GM19043 (cell line): ENCODE data around the gene KRTAP2-3.
"Not testable (repeated sequence)": the region's sequence is repeated elsewhere in the genome, so short reads cannot be mapped to it uniquely, and the experiment has no call there.

Source experiments
- ATAC-seq: cut with Tn5 transposase; IDR thresholded peaks from one replicate; pipeline ENCODE4 v1.9.1; 2021; ENCODE audit warnings: low read depth; ENCODE audit not compliant: unreplicated experiment

KRTAP2-3 gene

DNA sequence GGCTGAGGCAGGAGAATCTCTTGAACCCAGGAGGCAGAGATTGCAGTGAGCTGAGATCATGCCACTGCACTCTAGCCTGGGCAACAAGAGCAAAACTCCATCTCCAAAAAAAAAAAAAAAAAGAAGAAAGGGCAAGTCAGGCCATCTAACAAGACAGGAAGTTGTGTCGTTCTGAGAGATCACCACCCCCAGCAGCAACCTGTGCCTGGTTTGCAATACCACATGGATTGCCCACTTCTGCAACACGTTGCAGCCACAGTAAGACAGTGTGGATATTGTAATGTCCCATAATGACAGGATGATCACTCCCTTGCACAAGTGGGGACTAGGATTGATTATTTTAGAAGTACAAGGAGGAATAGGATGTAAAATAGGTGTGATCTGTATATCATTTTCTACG is 9.1 kb upstream of the KRTAP2-3 start:
- ATAC-seq, result no peak

DNA sequence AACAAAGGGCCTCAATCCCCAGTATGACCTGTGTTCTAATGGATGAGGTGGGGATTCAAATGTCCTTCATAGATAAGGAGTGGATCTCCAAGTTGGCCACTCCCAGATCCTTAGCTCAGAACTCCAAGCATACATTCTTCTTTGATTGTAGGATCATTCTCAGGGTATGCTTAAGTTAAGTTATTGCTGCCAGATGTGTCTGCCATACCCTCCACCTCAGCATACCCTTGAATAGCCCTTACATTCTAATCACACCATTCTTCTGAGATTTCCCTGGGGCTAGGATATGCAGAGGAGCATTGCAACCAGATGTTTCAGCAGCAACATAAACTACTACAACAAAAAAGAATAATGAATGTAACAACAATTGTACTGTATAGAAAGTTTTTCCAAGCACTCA is 7.4 kb upstream of the KRTAP2-3 start:
- ATAC-seq, result no peak

DNA sequence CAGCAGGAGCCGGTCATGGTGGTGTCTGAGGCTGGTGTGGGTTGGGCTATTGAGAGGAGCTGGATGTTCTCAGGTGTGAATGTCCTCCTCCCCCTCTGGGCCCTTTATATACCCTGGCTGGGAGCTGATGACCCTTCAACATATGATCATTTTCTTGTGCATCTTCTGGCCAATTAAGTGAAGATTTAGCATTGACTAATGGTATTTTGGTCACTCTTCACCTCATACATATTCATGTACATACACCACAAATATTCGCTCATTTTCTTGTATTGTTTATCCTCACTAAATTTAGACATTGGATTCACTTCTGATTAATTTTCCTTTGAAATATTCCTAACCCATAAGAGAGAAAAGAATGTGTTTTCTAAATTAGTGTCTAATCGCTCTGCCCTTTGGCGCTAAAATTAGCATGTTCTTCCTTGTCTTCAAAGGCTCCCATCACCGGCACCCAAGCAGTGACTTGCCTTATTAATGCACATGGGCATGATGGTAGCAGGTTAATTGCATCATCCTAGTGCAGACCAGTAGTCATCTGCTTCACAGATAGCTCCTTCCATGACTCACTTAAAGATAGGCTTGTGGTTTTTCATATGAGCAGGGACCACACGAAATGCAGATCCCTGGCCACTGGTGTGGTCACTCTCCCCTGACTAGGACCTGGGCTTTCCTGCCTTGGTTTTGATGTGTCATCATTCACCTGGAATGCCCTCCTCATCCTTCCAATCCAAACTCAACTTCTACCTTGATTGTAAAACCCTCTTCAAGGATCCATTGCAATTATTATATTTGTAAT is 6.1 kb upstream of the KRTAP2-3 start, which contains the start of gene KRTAP2-4:
Gene KRTAP2-4 (minus strand): TSS at position 51 of the 796 bp plus-strand sequence. CDS start 34 bp downstream, at position 17.
- ATAC-seq, result no peak

DNA sequence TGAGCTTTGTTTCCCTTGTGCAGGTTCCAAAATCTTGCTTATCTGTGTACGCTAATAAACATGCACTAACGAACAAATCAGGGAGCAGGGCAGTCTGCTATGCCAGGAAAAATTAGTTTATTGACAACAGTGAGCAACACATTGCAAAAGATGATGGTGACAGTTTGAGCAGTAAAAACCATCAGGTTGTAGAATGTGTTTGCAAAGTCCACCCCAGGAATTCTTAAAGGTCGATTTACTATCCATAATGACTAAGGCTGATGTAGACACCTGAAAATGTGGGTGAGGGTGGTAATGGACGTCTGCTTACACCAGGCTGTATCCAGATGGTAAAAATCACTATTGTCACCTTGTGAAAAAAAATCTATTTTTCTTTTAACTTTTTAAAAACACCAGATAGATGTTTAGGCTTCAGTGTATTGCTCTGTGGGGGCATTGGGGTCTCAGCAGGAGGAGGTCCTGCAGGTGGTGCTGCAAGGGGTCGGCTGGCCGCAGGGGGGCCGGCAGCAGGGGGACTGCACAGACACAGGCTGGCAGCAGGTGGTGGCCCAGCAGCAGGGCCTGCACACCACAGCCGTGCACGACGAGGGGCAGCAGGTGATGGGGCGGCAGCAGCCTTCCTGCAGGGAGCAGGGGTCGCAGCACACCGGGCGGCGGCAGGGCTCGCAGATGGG is 5.2 kb upstream of the KRTAP2-3 start:
- not testable (repeated sequence) for ATAC-seq

DNA sequence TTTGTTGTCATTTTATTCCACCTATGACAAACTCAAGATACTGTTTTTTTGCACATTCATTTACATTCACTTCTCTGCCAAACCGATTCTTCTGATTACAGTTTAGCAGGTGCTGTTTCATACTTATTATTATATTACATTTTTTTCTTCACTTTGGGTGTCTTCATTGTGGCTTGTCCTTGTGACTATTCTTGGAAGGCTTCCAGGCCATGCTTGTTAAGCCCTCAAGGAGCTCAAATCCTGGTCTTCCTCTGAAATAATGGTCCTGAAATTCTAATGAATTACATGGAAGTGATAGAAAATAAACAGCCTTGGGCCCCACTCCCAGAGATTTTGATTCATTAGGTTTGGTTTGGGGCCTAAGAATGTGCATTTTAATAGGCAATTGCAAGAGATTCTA is 4.4 kb upstream of the KRTAP2-3 start:
- ATAC-seq, result no peak

DNA sequence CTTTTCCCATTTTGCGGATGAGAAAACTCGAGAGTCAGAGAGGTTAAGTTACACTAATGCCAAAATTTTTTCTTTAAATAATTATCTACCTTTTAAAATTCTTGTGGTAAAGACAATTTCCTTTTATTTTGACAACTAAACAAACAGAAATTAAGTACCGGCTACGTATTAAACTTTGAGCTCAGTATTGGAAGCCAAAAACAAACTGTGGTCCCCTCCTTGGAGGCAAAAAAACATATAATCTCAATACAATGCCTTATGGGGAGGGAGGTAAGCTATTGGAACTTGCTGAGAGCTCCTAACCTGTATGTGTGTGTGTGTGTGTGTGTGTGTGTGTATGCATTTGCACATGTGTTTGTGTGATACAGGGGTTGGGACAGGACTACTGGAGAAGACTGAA is 3.5 kb upstream of the KRTAP2-3 start:
- ATAC-seq, result no peak

DNA sequence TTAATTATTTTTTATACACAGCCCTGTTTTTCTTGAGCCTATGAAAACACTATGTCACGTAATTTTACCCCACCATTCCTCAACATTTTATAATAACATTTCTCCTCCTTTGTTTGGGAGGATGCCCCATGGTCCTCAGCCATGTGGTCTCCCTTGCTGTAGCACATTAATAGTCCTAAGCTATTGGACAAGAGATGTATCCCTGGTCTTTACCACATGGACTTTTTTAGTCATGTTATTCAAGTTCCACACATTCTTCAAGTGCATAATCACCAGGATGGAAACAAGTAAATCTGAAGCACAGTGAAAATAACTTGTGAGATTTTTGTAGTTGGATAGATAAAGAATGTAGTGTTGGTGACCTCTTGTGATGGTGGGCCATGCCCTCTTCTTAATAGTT is 2.0 kb upstream of the KRTAP2-3 start:
- ATAC-seq, result no peak

DNA sequence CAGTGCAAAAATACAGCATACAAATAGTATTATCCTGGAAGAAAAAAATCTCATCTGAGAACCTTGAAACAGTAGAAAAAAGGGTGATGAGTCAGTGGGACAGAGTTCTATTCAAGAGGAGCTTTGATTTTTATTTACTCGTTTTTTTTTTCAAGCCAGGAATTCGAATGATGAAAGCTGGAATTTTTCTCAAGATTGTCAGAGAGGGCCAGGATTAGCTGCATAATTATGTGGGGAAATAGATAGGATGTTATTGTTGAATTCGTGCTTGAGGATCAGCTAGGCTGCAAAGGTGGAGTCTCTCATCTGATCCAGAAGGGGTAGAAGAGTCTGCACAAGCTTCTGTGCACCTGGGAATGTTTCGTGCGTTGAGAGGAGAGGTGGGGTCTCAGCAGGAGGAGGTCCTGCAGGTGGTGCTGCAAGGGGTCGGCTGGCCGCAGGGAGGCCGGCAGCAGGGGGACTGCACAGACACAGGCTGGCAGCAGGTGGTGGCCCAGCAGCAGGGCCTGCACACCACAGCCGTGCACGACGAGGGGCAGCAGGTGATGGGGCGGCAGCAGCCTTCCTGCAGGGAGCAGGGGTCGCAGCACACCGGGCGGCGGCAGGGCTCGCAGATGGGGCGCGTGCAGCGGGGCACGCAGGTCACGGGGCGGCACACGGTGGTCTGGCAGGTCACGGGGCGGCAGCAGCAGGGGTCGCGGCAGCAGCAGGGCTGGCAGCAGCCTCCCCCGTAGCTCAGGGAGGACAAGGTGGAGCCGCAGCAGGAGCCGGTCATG is 450 bp downstream of the KRTAP2-3 start:
- ATAC-seq, result not testable (repeated sequence)

DNA sequence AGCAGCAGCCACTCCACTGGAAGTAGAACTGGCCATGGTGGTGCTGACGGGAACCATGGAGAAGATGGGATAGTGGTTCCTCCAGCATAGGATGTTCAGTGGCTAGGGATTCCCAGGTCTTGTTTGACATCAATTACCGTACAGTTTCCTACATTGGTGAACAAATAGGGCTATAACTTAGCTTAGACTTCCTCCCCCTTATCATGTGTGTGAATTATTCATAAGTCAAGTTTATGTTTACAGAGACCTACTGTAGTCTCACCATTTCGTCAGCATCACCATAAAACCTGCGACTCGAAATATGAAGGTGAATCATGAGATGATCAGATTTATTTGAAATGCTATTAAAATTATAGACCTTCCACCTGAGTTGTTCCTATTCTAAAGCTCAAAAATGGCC is 1.2 kb downstream of the KRTAP2-3 start:
- ATAC-seq, result no peak

DNA sequence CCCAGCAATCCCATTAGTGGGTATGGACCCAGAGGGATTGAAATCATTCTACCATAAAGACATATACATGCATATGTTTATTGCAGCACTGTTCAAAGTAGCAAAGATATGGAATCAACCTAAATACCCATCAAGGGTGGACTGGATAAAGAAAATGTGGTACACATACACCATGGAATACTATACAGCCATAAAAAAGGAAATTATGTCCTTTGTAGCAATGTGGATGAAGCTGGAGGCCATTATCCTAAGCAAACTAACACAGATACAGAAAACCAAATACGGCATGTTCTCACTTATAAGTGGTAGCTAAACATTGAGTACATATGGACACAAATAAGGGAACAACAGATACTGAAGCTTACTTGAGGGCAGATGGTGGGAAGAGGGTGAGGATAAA is 2.4 kb downstream of the KRTAP2-3 start:
- ATAC-seq, result no peak

DNA sequence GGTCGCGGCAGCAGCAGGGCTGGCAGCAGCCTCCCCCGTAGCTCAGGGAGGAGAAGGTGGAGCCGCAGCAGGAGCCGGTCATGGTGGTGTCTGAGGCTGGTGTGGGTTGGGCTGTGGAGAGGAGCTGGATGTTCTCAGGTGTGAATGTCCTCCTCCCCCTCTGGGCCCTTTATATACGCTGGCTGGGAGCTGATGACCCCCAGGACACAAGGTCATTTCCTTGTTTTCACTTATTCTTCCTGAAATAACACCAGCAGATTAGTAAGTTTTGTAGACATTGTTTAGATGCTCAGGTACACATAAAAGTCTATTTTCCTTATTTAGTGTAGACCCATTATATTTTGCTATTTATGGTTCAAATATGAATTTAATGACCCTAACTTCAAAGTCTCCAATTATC is 4.8 kb downstream of the KRTAP2-3 start, which contains the start of gene KRTAP2-2:
Gene KRTAP2-2 (minus strand): TSS at position 101 of the 400 bp plus-strand sequence. CDS start 19 bp downstream, at position 82.
- not testable (repeated sequence) for ATAC-seq

DNA sequence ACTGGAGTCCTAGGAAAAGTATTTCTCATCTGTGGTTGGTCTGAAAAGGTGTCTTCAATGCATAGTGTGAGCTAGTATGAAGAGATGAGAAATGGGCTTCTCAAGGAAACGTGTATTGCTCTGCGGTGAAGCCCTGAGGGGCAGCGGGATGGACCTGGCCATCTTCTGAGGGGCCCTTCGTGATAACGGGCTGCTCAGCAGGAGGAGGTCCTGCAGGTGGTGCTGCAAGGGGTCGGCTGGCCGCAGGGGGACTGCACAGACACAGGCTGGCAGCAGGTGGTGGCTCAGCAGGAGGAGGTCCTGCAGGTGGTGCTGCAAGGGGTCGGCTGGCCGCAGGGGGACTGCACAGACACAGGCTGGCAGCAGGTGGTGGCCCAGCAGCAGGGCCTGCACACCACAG is 5.4 kb downstream of the KRTAP2-3 start:
- ATAC-seq, result not testable (repeated sequence)

DNA sequence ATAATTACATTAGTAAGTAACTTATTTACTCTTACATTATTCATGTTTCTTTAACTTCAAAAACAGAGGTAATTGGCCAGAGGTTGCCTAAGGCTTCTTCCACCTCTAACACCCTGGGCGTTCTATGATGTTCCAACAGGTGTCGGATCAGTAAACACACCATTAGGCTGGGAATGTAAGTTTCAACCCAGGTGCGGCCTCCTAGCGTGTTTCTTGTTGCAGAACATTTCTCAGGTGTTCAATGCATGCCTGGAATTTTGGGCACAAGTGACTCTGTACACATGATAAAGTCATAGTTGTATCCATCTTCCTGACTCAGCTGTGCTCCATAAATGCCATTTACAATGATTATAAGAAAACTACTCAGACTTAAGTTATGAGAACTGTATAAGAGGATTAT is 5.9 kb downstream of the KRTAP2-3 start:
- ATAC-seq, result no peak

DNA sequence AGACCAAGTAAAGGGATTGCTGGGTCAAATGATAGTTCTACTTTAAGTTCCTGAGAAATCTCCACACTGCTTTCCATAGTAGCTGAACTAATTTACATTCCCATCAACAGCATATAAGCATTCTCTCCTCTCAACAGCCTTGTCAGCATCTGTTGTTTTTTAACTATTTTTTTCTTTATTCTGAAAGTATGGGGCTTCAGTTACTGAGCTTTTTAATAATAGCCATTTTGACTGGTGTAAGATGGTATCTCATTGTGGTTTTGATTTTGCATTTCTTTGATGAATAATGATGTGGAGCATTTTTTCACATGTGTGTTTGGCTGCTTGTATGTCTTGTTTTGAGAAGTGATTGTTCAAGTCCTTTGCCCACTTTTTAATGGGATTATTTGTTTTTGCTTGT is 7.3 kb downstream of the KRTAP2-3 start:
- ATAC-seq, result no peak

DNA sequence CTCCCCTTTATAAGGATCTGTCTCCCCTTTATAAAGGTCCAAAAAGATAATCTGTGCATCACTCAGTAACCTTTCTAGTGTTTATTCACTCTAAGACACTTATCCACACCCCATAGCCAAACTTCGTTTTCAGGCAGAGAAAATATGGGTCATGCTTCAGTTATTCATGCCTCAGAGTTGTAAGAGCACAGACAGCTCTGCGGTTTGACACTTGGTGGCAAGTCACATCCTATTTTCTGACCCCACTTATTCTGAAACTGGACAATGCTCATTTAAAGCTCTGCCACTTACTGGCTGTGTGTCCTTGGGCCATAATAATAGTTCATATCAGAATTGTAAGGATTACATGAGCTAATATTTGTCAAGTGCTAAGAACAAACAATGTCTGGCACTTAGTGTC is 10.8 kb downstream of the KRTAP2-3 start:
- no peak for ATAC-seq

DNA sequence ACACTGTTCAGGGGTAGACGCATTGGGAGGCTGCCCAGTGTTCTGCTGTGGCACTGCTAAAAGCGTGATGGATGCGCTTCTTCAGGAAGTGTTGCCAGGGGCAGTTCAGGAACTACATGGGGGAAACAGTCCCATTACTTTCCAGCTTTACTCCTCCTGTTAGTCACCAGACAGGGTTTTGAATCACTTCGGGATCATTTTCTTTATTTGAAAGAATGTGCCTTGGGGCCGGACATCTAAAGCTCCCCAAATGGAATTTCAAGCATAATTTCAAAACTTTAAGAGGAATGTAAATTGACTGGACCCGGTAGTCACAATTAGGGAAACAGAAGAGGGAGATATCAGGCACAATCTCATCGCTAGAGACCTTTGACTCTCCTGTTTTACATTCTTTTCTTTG is 11.5 kb downstream of the KRTAP2-3 start:
- ATAC-seq, result no peak

DNA sequence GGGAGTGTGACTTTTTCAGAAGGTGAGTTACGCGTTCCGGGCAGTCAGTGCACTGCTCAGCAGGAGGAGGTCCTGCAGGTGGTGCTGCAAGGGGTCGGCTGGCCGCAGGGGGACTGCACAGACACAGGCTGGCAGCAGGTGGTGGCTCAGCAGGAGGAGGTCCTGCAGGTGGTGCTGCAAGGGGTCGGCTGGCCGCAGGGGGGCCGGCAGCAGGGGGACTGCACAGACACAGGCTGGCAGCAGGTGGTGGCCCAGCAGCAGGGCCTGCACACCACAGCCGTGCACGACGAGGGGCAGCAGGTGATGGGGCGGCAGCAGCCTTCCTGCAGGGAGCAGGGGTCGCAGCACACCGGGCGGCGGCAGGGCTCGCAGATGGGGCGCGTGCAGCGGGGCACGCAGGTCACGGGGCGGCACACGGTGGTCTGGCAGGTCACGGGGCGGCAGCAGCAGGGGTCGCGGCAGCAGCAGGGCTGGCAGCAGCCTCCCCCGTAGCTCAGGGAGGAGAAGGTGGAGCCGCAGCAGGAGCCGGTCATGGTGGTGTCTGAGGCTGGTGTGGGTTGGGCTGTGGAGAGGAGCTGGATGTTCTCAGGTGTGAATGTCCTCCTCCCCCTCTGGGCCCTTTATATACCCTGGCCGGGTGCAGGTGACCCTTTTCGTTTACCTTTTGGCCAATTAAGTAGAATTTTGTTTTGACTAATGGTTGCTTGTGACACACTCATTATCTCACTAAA is 13.0 kb downstream of the KRTAP2-3 start, which contains the start of gene KRTAP2-1:
Gene KRTAP2-1 (minus strand): TSS at position 582 of the 731 bp plus-strand sequence. CDS start 49 bp downstream, at position 533.
- not testable (repeated sequence) for ATAC-seq

DNA sequence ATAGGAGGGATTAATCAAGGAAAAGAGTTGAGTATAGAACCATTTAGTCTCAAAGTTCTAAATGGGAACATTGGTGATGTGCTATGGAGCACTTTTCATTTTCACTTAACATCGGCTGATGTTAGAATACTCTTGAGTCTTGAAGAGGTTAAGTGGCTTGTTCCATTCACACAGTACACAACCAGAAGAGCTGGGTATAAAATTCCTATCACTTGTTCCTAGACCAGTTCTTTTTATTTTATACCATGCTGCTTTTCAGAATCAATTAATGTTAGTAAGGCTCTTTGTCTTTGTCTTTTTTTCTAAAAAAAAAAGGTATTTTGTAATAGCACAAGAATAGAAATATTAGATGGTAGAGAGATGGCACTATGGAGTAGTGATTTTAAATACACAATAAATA is 17.0 kb downstream of the KRTAP2-3 start:
- ATAC-seq, result no peak

DNA sequence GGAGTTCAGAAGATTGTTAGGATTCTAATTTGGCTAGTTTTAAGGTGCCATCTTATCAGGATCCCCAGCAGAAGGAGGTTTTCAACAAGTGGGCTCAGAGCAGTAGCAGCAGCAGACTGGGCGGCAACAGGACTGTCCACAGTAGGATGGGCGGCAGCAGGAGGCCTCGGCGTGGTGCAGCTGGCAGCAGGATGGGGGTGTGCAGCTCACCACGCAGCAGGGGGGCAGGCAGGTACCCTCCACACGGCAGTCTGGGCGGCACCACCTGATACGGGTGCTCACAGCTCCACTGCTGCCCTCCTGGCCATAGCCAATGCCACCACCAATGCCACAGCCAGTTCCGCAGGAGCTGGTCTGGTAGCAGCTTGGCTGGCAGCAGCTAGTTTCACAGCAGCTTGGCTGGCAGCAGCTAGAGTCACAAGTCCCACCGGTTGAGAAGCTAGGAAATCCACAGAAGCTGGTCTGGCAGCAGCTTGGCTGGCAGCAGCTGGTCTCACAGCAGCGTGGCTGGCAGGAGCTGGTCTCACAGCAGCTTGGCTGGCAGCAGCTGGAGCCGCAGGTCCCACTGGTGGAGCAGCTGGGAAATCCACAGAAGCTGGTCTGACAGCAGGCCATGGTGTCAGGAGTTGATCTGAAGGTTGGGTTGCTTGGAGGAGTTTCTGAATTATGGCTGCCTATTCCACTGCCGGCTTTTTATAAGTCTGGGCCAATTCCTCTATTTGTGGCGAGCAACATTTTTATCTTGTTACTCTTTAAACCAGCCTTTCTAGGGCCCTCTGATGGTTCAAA is 18.9 kb downstream of the KRTAP2-3 start, which contains the start of gene KRTAP1-1:
Gene KRTAP1-1 (minus strand): TSS at position 668 of the 789 bp plus-strand sequence. CDS start 53 bp downstream, at position 615.
- ATAC-seq, result not testable (repeated sequence)
